Left ventricle myocardium inferior (tissue), 1 donor: ENCODE measurements around the gene SMAD1. TPM values are rescaled to one million over a fixed set of nuclear protein-coding genes. Genes with fewer than 3 reads are reported as not detected.

ENCODE experiments used
- DNase-seq: peaks from one replicate; pipeline ENCODE4 v3.0.0-alpha.2; 2020
- H3K27ac ChIP-seq: fragments of 200-600 bp; replicated peaks from 2 replicates; pipeline ENCODE4 v1.8.0; 2021
- H3K27me3 ChIP-seq: fragments of 200-600 bp; 2 replicates; pipeline ENCODE4 v1.8.0; 2021; ENCODE audit warnings: low read depth
- H3K36me3 ChIP-seq: fragments of 200-600 bp; 2 replicates; pipeline ENCODE4 v1.8.0; 2021
- H3K4me1 ChIP-seq: fragments of 200-600 bp; 2 replicates; pipeline ENCODE4 v1.8.0; 2021
- H3K4me3 ChIP-seq: fragments of 200-600 bp; 2 replicates; pipeline ENCODE4 v1.8.0; 2021; ENCODE audit warnings: mild to moderate bottlenecking, moderate library complexity
- H3K9me3 ChIP-seq: fragments of 200-600 bp; replicated peaks from 2 replicates; pipeline ENCODE4 v1.8.0; 2021
- CTCF ChIP-seq: fragments of 200-600 bp; IDR thresholded peaks from 2 replicates; pipeline ENCODE4 v1.8.0; 2021; ENCODE audit warnings: antibody characterized with exemption, mild to moderate bottlenecking, borderline replicate concordance
- intact Hi-C: fragments of 100-400 bp; cut with micrococcal nuclease; formaldehyde crosslinking; loops from one replicate; pipeline ENCODE4 v1.11.0; 2022
- total RNA-seq: library from RNA; stranded (reverse); fragmentation: NEBNext Ultra II Directional; extraction: Animal tissue kit (Norgen Biotek cat#: 25700); gene quantifications from one replicate; pipeline ENCODE4 v1.2.1, GENCODE V29; 2021
- donor health status: DM: no; HTN: yes; CAD: no; lungs with severe emphysema.

The SMAD1 gene
- total RNA-seq, 1 donor from 2014 or later, result 10.1 TPM

- TF ChIP-seq CTCF, result no peak
- Histone ChIP-seq H3K27me3 (no peaks in the 10 kb centered on the region), H3K4me1 (peaks cover 56% of the 10 kb centered on the region), H3K36me3 (peaks cover 13% of the 10 kb centered on the region), H3K4me3 (no peak overlapping the region), H3K27ac (peak overlapping the region; percentile 57), H3K9me3 (no peaks in the 10 kb centered on the region)
- no peak for DNase-seq
- intact Hi-C loops, result loop anchor here (10.0 kb wide), 1 partner anchor 57 kb away; the partner anchor contains the start of gene SMAD1
These were observed 59.7 kb downstream of the SMAD1 start for GRCh38 chr4:145541346-145541745.

- Histone ChIP-seq H3K4me3 (no peak overlapping the region), H3K27me3 (no peaks in the 10 kb centered on the region), H3K9me3 (no peaks in the 10 kb centered on the region), H3K27ac (peak overlapping the region; percentile 59), H3K36me3 (peaks cover 21% of the 10 kb centered on the region), H3K4me1 (peaks cover 42% of the 10 kb centered on the region)
- no peak for TF ChIP-seq CTCF
- intact Hi-C loops, result loop anchor here (10.0 kb wide), 1 partner anchor 60 kb away; the partner anchor contains the start of gene SMAD1
- no peak for DNase-seq
These were observed 63.4 kb downstream of the SMAD1 start for GRCh38 chr4:145545031-145545430.

GRCh38 chr4:145545538-145546174 is 64.0 kb downstream of the SMAD1 start:
- Histone ChIP-seq H3K4me3 (no peak overlapping the region), H3K9me3 (no peaks in the 10 kb centered on the region), H3K36me3 (peaks cover 21% of the 10 kb centered on the region), H3K27me3 (no peaks in the 10 kb centered on the region), H3K4me1 (peaks cover 37% of the 10 kb centered on the region), H3K27ac (peak overlapping the region; percentile 59)
- TF ChIP-seq CTCF, result no peak
- intact Hi-C loops, result loop anchor here (10.0 kb wide), 1 partner anchor 61 kb away; the partner anchor contains the start of gene SMAD1
- no peak for DNase-seq

GRCh38 chr4:145546175-145546915 is 64.7 kb downstream of the SMAD1 start:
- Histone ChIP-seq H3K27ac (peak overlapping the region; percentile 59), H3K9me3 (no peaks in the 10 kb centered on the region), H3K4me1 (peaks cover 36% of the 10 kb centered on the region), H3K4me3 (no peak overlapping the region), H3K27me3 (no peaks in the 10 kb centered on the region), H3K36me3 (peaks cover 21% of the 10 kb centered on the region)
- intact Hi-C loops, result loop anchor here (10.0 kb wide), 1 partner anchor 62 kb away; the partner anchor contains the start of gene SMAD1
- TF ChIP-seq CTCF, result no peak
- DNase-seq, result no peak

- H3K4me3 ChIP-seq, result no peak overlapping the region
- H3K27me3 ChIP-seq, result no peaks in the 10 kb centered on the region
- TF ChIP-seq CTCF, result no peak
- no peaks in the 10 kb centered on the region for H3K9me3 ChIP-seq
- peak overlapping the region; percentile 12 for H3K27ac ChIP-seq
- intact Hi-C loops, result no loop called here
- peaks cover 20% of the 10 kb centered on the region for H3K36me3 ChIP-seq
- H3K4me1 ChIP-seq, result peaks cover 23% of the 10 kb centered on the region
- DNase-seq, result no peak
These were observed 70.0 kb downstream of the SMAD1 start for GRCh38 chr4:145551660-145552059.
